ENCODE data around the gene IL21R. TPM values are rescaled to one million over a fixed set of nuclear protein-coding genes. Genes with fewer than 3 reads are reported as not detected.
"Not testable (repeated sequence)": the region's sequence is repeated elsewhere in the genome, so short reads cannot be mapped to it uniquely, and the experiment has no call there.

IL21R gene
- total RNA-seq, 2 experiments from 2014 or later = 34.5 to 34.8 TPM

GRCh38 chr16:27390151-27390550, 11.8 kb upstream of the IL21R start:
- POLR2A ChIA-PET = interaction anchor here (3.4 kb wide), 1 partner anchor 11 kb away, joined by 14 read pairs; the partner anchor contains the start of gene IL21R
- intact Hi-C loops (cut with DNase I, micrococcal nuclease) = no loop called here
- no peaks in the 10 kb centered on the region for H3K36me3 ChIP-seq (ENCODE audit: insufficient read depth, low read length)
- TF ChIP-seq CTCF (IDR thresholded peaks at IDR 0.05) = no peak
- Mint-ChIP-seq H3K27ac (no peak overlapping the region), H3K36me3 (ENCODE audit: low read depth) (peaks cover 11% of the 10 kb centered on the region), H3K27me3 (no peaks in the 10 kb centered on the region), H3K4me1 (ENCODE audit: low read depth) (no peaks in the 10 kb centered on the region), H3K4me3 (no peak overlapping the region), H3K9me3 (peaks cover 19% of the 10 kb centered on the region)
- ATAC-seq (ENCODE audit: poor library complexity) (no peak), DNase-seq (no peak)
- H3K4me3 ChIP-seq (ENCODE audit: low read length) = no peak overlapping the region
- H3K9me3 ChIP-seq (ENCODE audit: control insufficient read depth in 1 of 2, insufficient read depth in 1 of 2, low read length in 2 of 2) = peaks cover 0 to 10% of the 10 kb centered on the region in 2 experiments
- no peaks in the 10 kb centered on the region for H3K4me1 ChIP-seq (ENCODE audit: insufficient read depth, low read length)
- H3K27me3 ChIP-seq (ENCODE audit: control insufficient read depth in 1 of 2, insufficient read depth in 2 of 2, low read length in 2 of 2) = no peaks in the 10 kb centered on the region
- CTCF ChIA-PET = no interaction called here
- no peak overlapping the region for H3K27ac ChIP-seq (ENCODE audit: low read depth in 1 of 2, low read length in 2 of 2)

- H3K36me3 Mint-ChIP-seq (ENCODE audit: low read depth) = peaks cover 11% of the 10 kb centered on the region
- Histone ChIP-seq H3K27me3 (ENCODE audit: control insufficient read depth in 1 of 2, insufficient read depth in 2 of 2, low read length in 2 of 2) (no peaks in the 10 kb centered on the region), H3K9me3 (ENCODE audit: control insufficient read depth in 1 of 2, insufficient read depth in 1 of 2, low read length in 2 of 2) (peaks cover 0 to 16% of the 10 kb centered on the region in 2 experiments), H3K4me3 (ENCODE audit: low read length) (no peak overlapping the region), H3K27ac (ENCODE audit: low read depth in 1 of 2, low read length in 2 of 2) (no peak overlapping the region), H3K36me3 (ENCODE audit: insufficient read depth, low read length) (no peaks in the 10 kb centered on the region), H3K4me1 (ENCODE audit: insufficient read depth, low read length) (no peaks in the 10 kb centered on the region)
- no peak for ATAC-seq (ENCODE audit: poor library complexity)
- H3K27me3 Mint-ChIP-seq = no peaks in the 10 kb centered on the region
- H3K9me3 Mint-ChIP-seq = peaks cover 19% of the 10 kb centered on the region
- no peak for DNase-seq
- no peak overlapping the region for H3K27ac Mint-ChIP-seq
- H3K4me3 Mint-ChIP-seq = no peak overlapping the region
- ChIA-PET CTCF (no interaction called here), POLR2A (interaction anchor here (3.4 kb wide), 1 partner anchor 9 kb away, joined by 14 read pairs; the partner anchor contains the start of gene IL21R)
- H3K4me1 Mint-ChIP-seq (ENCODE audit: low read depth) = no peaks in the 10 kb centered on the region
- no peak for TF ChIP-seq CTCF (IDR thresholded peaks at IDR 0.05)
- intact Hi-C loops (cut with DNase I, micrococcal nuclease) = no loop called here
These were observed 9.3 kb upstream of the IL21R start for GRCh38 chr16:27392671-27393070.

- intact Hi-C loops (cut with DNase I, micrococcal nuclease) = no loop called here
- DNase-seq (no peak), ATAC-seq (ENCODE audit: poor library complexity) (no peak)
- Histone ChIP-seq H3K36me3 (ENCODE audit: insufficient read depth, low read length) (no peaks in the 10 kb centered on the region), H3K4me3 (ENCODE audit: low read length) (no peak overlapping the region), H3K9me3 (ENCODE audit: control insufficient read depth in 1 of 2, insufficient read depth in 1 of 2, low read length in 2 of 2) (peaks cover 0 to 14% of the 10 kb centered on the region in 2 experiments), H3K27ac (ENCODE audit: low read depth in 1 of 2, low read length in 2 of 2) (no peak overlapping the region), H3K4me1 (ENCODE audit: insufficient read depth, low read length) (no peaks in the 10 kb centered on the region), H3K27me3 (ENCODE audit: control insufficient read depth in 1 of 2, insufficient read depth in 2 of 2, low read length in 2 of 2) (no peaks in the 10 kb centered on the region)
- H3K9me3 Mint-ChIP-seq = peaks cover 19% of the 10 kb centered on the region
- ChIA-PET CTCF (no interaction called here), POLR2A (no interaction called here)
- H3K36me3 Mint-ChIP-seq (ENCODE audit: low read depth) = peaks cover 11% of the 10 kb centered on the region
- peaks cover 10% of the 10 kb centered on the region for H3K4me1 Mint-ChIP-seq (ENCODE audit: low read depth)
- no peak overlapping the region for H3K27ac Mint-ChIP-seq
- no peak for TF ChIP-seq CTCF (IDR thresholded peaks at IDR 0.05)
- no peak overlapping the region for H3K4me3 Mint-ChIP-seq
- no peaks in the 10 kb centered on the region for H3K27me3 Mint-ChIP-seq
These were observed 7.5 kb upstream of the IL21R start for GRCh38 chr16:27394516-27394915.

GRCh38 chr16:27398341-27398893, 3.6 kb upstream of the IL21R start:
- CTCF ChIA-PET = interaction anchor here (1.1 to 1.4 kb wide), 3 partner anchors 23 to 168 kb away, joined by 3 to 4 read pairs (median 3); no protein-coding TSS in a partner anchor
- H3K4me3 ChIP-seq (ENCODE audit: low read length); ATAC-seq (ENCODE audit: poor library complexity); H3K36me3 ChIP-seq (ENCODE audit: insufficient read depth, low read length); H3K27ac Mint-ChIP-seq; DNase-seq; H3K4me3 Mint-ChIP-seq; H3K27me3 ChIP-seq (ENCODE audit: control insufficient read depth in 1 of 2, insufficient read depth in 2 of 2, low read length in 2 of 2); H3K27ac ChIP-seq (ENCODE audit: low read depth in 1 of 2, low read length in 2 of 2); intact Hi-C loops (cut with DNase I, micrococcal nuclease); H3K27me3 Mint-ChIP-seq: not testable (repeated sequence)
- peaks cover 0 to 13% of the 10 kb centered on the region in 2 experiments for H3K9me3 ChIP-seq (ENCODE audit: control insufficient read depth in 1 of 2, insufficient read depth in 1 of 2, low read length in 2 of 2)
- POLR2A ChIA-PET = interaction anchor here (0.8 to 1.0 kb wide), 2 partner anchors 9 to 31 kb away, joined by 3 to 4 read pairs; no protein-coding TSS in a partner anchor
- H3K4me1 ChIP-seq (ENCODE audit: insufficient read depth, low read length) = peaks cover 28% of the 10 kb centered on the region
- Mint-ChIP-seq H3K36me3 (ENCODE audit: low read depth) (peaks cover 22% of the 10 kb centered on the region), H3K4me1 (ENCODE audit: low read depth) (peaks cover 45% of the 10 kb centered on the region), H3K9me3 (peaks cover 11% of the 10 kb centered on the region)

Data from CD4-positive, alpha-beta T cell (primary cell).